Uterus (tissue), 4 donors: Measurements from ENCODE around the gene RTN3. TPM values are rescaled to one million over a fixed set of nuclear protein-coding genes. Genes with fewer than 3 reads are reported as not detected.
"Not testable (repeated sequence)": the region's sequence is repeated elsewhere in the genome, so short reads cannot be mapped to it uniquely, and the experiment has no call there.

Experiments
- DNase-seq, 2 donors: peaks; one replicate each; pipeline ENCODE4 v3.0.0-alpha.2; 2019 to 2020
- H3K27ac ChIP-seq, 2 donors: fragments of 200-600 bp; sonication (generic); 1 replicate in 1 of 2; 2 replicates in 1 of 2; pipeline ENCODE4 v1.5.1; 2016 to 2018
- H3K27me3 ChIP-seq, 2 donors: fragments of 200-600 bp; sonication (generic); one replicate each; pipeline ENCODE4 v1.5.1; 2018 to 2019; ENCODE audit warnings: control low read depth in 1 of 2
- H3K36me3 ChIP-seq, 2 donors: fragments of 200-600 bp; sonication (generic); one replicate each; pipeline ENCODE4 v1.5.1; 2019; ENCODE audit warnings: control low read depth in 1 of 2
- H3K4me1 ChIP-seq, 2 donors: fragments of 200-600 bp; sonication (generic); one replicate each; pipeline ENCODE4 v1.5.1; 2018 to 2019; ENCODE audit warnings: control low read depth in 1 of 2
- H3K4me3 ChIP-seq, 2 donors: fragments of 200-600 bp; sonication (generic); 1 replicate in 1 of 2; 2 replicates in 1 of 2; pipeline ENCODE4 v1.5.1; 2018 to 2019; ENCODE audit warnings: mild to moderate bottlenecking in 1 of 2
- H3K9me3 ChIP-seq, 2 donors: fragments of 200-600 bp; sonication (generic); one replicate each; pipeline ENCODE4 v1.5.1; 2019; ENCODE audit warnings: control low read depth in 1 of 2
- POLR2A ChIP-seq, 2 donors: fragments of 450-650 bp; IDR thresholded peaks; one replicate each; pipeline ENCODE4 v1.6.1; 2016; ENCODE audit warnings: antibody characterized with exemption in 2 of 2, mild to moderate bottlenecking in 1 of 2, moderate library complexity in 1 of 2
- intact Hi-C: fragments of 100-400 bp; cut with DNase I; formaldehyde crosslinking; loops from one replicate; pipeline ENCODE4 v1.15.1; 2023; ENCODE audit warnings: low total_unique reads
- total RNA-seq, 4 donors: library from RNA; depleted of rRNA in 3 of 4; stranded (reverse); fragments of >200 nt in 3 of 4; gene quantifications; one replicate each; pipeline versions ENCODE4 v1.1.0 to v1.2.4, GENCODE V29; 2014 to 2023
- TF ChIP-seq, protein P1 (sequence below), 4 experiments: fragments of 200-600 bp in 2 of 4; fragments of 450-650 bp in 2 of 4; sonication (generic) in 2 of 4; IDR thresholded peaks; one replicate each; pipeline ENCODE4 v1.5.1; 2016 to 2019; ENCODE audit warnings: antibody characterized with exemption in 4 of 4, mild to moderate bottlenecking in 2 of 4, moderate library complexity in 1 of 4
- donor health status: DM: yes; HTN: yes; CAD: no.

Gene RTN3
- total RNA-seq, 4 donors from 2014 or later, result 52.5 to 86.8 (median 63.9) TPM

DNA sequence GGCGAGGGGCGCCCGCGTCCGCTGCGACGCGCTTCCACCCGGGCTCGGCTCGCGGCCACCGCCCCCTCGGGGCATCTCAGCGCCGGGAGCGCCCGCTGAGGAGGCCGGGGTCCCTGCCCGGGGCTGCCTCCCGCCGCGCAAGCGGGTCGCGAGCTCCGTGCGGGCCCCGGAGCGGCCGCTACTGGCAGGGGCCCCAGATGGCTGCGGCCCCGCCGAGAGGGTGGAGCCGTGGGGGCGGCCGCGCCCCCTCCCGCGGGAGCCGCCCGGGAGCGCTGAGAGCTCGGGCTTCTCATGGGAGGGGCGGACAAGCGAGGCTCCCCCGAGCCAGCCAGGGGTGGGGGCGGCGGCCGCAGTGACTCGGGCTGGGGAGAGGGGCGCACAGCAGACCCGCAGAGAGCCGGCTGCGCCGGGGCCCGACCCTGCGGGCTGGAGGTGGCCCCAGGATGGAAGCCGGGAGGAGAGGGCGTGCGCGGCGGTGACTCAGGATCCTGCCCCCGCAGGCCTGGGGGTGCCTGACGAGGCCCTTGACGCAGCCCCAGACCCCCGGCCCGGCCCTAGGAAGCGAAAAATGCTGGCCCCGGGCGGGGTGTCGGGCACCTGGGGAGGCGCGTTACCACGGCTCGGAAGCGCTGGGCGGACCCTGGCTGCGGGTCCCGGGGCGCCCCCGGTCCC is 87.9 kb downstream of the RTN3 start:
- peaks cover 0 to 11% of the 10 kb centered on the region in 2 donors for H3K4me1 ChIP-seq
- peak; percentile 55 to 61 for DNase-seq
- TF ChIP-seq, protein P1, sequence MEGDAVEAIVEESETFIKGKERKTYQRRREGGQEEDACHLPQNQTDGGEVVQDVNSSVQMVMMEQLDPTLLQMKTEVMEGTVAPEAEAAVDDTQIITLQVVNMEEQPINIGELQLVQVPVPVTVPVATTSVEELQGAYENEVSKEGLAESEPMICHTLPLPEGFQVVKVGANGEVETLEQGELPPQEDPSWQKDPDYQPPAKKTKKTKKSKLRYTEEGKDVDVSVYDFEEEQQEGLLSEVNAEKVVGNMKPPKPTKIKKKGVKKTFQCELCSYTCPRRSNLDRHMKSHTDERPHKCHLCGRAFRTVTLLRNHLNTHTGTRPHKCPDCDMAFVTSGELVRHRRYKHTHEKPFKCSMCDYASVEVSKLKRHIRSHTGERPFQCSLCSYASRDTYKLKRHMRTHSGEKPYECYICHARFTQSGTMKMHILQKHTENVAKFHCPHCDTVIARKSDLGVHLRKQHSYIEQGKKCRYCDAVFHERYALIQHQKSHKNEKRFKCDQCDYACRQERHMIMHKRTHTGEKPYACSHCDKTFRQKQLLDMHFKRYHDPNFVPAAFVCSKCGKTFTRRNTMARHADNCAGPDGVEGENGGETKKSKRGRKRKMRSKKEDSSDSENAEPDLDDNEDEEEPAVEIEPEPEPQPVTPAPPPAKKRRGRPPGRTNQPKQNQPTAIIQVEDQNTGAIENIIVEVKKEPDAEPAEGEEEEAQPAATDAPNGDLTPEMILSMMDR (IDR thresholded peaks at IDR 0.05), result no peak
- TF ChIP-seq POLR2A (IDR thresholded peaks at IDR 0.05), result peak in 1 of 2 donors; percentile 34
- peak overlapping the region; percentile 55 to 97 for H3K4me3 ChIP-seq
- H3K36me3 ChIP-seq, result no peaks in the 10 kb centered on the region
- H3K9me3 ChIP-seq, result no peaks in the 10 kb centered on the region
- no peaks in the 10 kb centered on the region for H3K27me3 ChIP-seq
- H3K27ac ChIP-seq, result peak overlapping the region; percentile 96
- intact Hi-C loops, result loop anchor here (10.0 kb wide), 2 partner anchors 176 to 376 kb away; no protein-coding TSS in a partner anchor

- peaks cover 0 to 11% of the 10 kb centered on the region in 2 donors for H3K4me1 ChIP-seq
- intact Hi-C loops, result loop anchor here (10.0 kb wide), 2 partner anchors 175 to 375 kb away; no protein-coding TSS in a partner anchor
- peak in 1 of 2 donors; percentile 26 for DNase-seq
- peak overlapping the region; percentile 55 to 97 for H3K4me3 ChIP-seq
- H3K27me3 ChIP-seq, result no peaks in the 10 kb centered on the region
- TF ChIP-seq, protein P1 (IDR thresholded peaks at IDR 0.05), result no peak
- TF ChIP-seq POLR2A (IDR thresholded peaks at IDR 0.05), result no peak
- H3K9me3 ChIP-seq, result no peaks in the 10 kb centered on the region
- peak overlapping the region; percentile 96 for H3K27ac ChIP-seq
- H3K36me3 ChIP-seq, result no peaks in the 10 kb centered on the region
These were observed 88.6 kb downstream of the RTN3 start for GRCh38 chr11:63769714-63770455.

DNA sequence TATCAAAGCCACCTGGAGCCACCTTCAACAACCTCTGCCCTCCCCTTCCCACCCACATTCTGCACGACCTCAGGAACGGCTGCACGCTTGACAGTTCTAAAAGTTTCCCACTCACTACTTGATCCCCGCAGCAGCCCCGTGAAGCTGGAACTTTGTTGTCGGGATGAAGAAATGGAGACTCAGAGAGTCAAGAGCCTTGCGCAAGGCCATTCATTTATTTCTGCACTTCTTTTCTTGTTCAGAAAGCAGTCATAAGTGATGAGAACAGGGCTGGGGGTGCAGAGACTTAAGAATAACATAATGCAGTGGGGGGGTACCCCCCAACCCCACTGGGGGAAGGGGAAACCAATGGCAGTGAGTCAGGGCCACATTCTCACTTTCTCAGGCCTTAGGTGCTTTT is 89.5 kb downstream of the RTN3 start:
- Histone ChIP-seq H3K9me3 (no peaks in the 10 kb centered on the region), H3K27me3 (no peaks in the 10 kb centered on the region), H3K27ac (peak overlapping the region; percentile 96), H3K4me1 (peaks cover 0 to 11% of the 10 kb centered on the region in 2 donors), H3K36me3 (no peaks in the 10 kb centered on the region), H3K4me3 (no peak overlapping the region)
- no peak for TF ChIP-seq POLR2A (IDR thresholded peaks at IDR 0.05)
- intact Hi-C loops, result no loop called here
- no peak for DNase-seq

DNA sequence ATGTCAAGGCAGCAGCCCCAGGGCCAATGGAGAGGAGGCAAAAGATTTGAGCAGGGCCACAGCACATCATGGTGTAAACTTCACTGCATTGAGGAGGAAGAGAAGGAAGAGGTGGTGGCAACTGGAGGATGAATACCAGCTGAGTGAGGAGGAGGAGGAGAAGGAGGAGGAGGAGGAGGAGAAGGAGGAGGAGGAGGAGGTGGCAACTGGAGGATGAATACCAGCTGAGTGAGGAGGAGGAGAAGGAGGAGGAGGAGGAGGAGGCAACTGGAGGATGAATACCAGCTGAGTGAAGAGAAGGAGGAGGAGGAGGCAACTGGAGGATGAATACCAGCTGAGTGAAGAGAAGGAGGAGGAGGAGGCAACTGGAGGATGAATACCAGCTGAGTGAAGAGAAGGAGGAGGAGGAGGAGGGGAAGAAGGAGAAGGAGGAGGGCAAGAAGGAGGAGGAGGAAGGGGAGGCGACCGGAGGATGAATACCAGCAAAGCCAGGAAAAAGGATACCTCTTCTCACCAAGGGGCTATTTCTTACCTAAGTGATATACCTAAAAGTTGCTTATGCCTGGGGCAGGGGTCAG is 90.5 kb downstream of the RTN3 start:
- peak in 1 of 2 donors; percentile 22 for DNase-seq
- H3K27me3 ChIP-seq, H3K9me3 ChIP-seq, H3K36me3 ChIP-seq, intact Hi-C loops, H3K4me3 ChIP-seq, H3K4me1 ChIP-seq: not testable (repeated sequence)
- H3K27ac ChIP-seq, result peak overlapping the region; percentile 20 to 56

DNA sequence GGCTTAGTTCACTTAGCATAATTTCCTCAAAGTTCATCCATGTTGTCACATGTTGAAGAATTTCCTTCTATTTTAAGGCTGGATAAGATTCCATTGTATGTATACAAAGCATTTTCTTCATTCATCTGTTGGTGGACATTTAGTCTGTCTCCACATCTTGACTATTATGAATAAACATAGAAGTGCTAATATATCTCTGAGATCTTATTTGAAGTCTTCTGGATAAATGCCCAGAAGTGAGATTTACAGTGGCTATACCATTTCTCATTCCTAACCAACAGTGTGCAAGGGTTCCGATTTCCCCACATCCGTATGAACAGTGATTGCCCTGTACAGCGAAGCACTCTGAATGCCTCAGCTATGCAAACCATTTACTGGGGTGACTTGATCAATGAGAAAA is 93.9 kb downstream of the RTN3 start:
- Histone ChIP-seq H3K4me1 (peaks cover 0 to 3% of the 10 kb centered on the region in 2 donors), H3K27ac (no peak overlapping the region), H3K36me3 (no peaks in the 10 kb centered on the region), H3K27me3 (no peaks in the 10 kb centered on the region), H3K4me3 (no peak overlapping the region), H3K9me3 (no peaks in the 10 kb centered on the region)
- DNase-seq, result no peak
- TF ChIP-seq POLR2A (IDR thresholded peaks at IDR 0.05), result no peak
- TF ChIP-seq, protein P1 (IDR thresholded peaks at IDR 0.05), result no peak
- intact Hi-C loops, result no loop called here

DNA sequence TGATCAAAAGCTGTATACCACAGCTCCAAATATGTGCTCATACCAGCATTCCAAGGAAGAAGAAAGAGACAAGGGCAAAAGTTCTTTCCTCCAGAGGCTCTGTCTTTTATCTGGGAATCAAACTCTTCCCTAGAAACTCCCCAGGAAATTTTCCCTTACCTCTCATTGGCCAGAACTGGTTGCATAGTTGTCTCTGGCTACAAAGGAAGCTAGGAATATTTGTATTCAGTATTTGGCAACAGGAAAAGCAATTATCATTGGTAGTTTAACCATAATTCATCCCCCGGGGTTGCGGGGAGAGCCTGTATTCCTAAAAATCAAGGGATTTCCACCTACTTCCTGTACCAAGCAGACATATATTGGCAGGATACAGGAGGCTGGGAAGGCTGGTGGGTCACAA is 97.7 kb downstream of the RTN3 start:
- Histone ChIP-seq H3K4me1 (no peaks in the 10 kb centered on the region), H3K36me3 (no peaks in the 10 kb centered on the region), H3K27ac (no peak overlapping the region), H3K9me3 (no peaks in the 10 kb centered on the region), H3K27me3 (no peaks in the 10 kb centered on the region), H3K4me3 (no peak overlapping the region)
- no peak for DNase-seq
- intact Hi-C loops, result no loop called here
- TF ChIP-seq POLR2A (IDR thresholded peaks at IDR 0.05), result no peak
- TF ChIP-seq, protein P1 (IDR thresholded peaks at IDR 0.05), result no peak
